HG03025 (cell line): ENCODE measurements around the gene USP9X.
"Not testable (repeated sequence)": the region's sequence is repeated elsewhere in the genome, so short reads cannot be mapped to it uniquely, and the experiment has no call there.

Experiments
- ATAC-seq: cut with Tn5 transposase; IDR thresholded peaks from one replicate; pipeline ENCODE4 v1.9.1; 2021; ENCODE audit warnings: mild to moderate bottlenecking, moderate library complexity; ENCODE audit not compliant: unreplicated experiment, low FRiP score

Gene USP9X

DNA sequence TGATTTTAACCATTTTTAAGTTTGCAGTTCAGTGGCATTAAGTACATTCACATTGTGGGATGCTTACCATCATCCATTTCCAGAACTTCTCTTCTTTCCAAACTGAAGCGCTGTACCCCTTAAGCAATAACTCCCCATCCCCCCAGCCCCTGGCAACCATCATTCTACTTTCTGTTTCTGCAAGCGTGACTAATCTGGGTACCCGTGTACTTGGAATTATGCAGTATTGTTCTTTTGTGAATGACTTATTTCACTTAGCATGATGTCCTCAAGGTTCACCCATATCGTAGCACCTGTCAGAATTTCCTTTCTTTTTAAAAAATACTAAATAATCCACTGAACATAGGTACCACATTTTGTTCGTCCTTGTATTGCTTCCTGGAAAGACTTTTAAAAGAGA, 32.9 kb downstream of the USP9X start:
- ATAC-seq, result no peak

DNA sequence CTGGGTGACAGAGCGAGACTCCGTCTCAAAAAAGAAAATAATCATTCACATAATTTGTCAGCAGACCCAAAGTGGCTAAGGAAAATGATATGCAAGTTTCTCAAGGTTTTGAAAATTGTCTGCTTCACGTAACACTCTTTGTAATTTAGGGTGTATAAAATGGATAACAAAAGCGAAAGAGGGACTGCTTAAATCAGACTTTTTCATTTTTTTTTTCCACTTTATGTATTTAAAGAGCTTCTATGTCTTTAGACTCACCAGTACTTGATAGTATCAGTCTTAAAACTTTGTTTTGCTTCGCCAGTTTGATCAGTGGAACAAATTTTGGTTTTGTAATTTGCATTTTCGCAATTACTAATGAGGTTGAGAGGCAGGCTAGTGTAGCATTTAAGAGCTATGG, 34.6 kb downstream of the USP9X start:
- no peak for ATAC-seq

DNA sequence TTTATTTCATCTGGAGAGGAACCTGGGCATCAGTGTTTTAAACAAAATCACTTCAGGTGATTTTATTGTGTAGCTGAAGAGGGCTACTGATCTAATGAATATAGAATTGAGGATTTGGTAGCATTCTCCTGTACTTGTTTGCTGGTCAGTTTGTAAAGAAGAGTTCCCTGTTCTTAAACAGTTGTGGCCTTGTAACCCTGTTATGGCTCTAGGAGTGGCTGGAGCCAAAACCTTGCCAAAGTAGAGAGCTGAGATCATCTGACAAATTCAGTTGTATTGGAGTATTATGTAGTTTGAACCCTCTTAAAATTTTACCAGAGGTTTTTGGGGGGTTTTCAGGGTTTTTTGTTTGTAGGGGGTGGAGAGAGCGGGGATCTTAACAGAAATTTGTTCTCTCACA, 36.5 kb downstream of the USP9X start:
- ATAC-seq, result no peak

DNA sequence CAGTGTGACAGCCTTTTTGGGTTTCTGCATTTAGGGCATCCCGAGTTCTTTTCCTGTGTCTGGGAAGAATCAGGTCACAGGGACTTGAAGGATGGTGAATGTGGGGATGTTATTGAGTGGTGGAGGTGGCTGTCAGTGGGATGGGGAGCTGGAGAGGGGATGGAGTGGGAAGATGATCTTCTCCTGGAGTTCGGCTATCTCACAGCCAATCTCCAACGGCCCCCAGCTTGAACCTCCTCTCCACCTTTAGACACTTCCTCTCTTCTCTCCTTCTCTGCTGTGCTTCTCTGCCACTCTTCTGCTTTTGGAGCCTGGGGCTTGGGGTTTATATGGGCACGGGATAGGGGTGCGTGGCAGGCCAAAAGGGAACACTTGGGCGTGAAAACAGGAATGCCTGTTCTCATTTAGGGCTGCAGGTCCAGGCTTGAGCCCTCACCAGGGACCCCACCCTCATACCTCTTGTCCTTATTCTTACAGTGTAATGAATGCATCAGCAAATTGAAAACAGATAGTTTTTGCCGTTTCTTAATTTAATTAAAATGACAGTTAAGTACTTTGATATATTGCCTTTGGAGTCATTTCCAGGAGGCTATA, 37.5 kb downstream of the USP9X start:
- ATAC-seq, result no peak

DNA sequence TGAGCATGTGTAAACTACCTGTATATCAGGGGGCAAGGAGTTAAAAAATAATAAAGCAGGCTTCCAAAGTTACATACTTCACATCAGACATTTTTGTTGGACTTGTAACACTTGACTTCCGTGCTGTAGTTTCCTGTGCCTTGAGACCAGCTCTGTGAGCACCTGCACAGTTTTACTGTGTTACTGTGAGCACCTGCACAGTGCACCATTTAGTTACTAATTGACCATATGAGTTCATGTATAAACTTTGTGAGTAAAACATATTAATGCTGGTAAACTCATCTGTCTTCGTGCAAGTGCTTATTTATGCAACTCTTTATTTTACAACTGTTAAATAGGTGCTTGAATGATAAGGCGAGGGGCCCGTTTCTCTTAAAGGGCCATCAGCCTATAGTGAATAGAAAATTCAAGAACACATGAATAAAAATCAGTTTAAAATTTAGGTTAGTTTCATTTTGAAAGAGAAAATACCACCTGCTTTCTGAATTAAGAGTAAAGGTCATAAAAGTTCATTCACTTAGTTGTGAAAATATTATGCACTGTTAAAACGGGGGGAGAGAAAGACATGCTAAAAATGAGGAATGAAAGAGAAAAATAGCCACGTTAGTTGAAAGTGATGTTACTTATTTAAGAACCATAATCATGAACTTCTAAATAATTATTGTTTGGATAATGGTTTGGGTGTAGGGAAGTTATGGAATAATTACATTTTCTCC, 42.4 kb downstream of the USP9X start:
- ATAC-seq, result no peak

DNA sequence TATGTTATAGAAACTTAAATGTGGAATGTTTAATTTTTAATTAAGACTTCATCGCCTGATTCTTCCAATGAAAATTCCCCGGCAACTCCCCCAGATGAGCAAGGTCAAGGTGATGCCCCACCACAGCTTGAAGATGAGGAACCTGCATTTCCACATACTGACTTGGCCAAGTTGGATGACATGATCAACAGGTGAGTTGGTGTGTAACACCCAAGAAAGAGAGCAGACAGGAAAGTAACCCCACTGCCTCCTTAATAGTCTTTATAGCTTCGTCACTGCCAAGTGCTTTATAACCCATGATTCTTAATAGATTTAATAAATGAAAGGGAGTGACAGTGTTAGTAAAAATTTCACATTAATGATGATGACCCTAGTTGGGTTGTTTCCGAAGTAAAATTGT, 43.7 kb downstream of the USP9X start:
- ATAC-seq, result no peak

DNA sequence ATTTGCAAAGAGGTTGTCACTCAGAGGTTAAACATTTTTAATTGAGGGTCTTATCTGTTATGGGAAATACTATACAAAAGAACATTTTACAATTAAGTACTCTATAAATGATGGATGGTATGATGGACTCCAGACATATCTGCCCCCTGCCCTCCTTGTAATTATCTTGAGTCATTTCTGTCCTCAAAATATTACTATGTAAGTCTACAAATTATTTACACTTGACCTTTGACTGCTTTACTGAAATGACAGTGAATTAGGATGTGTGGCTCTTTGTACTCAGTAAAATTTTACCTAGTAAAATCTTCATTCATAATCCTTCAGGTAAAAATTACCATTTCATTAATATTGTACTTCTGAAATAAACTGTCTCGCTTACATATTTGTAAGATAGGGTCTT, 46.5 kb downstream of the USP9X start:
- no peak for ATAC-seq

DNA sequence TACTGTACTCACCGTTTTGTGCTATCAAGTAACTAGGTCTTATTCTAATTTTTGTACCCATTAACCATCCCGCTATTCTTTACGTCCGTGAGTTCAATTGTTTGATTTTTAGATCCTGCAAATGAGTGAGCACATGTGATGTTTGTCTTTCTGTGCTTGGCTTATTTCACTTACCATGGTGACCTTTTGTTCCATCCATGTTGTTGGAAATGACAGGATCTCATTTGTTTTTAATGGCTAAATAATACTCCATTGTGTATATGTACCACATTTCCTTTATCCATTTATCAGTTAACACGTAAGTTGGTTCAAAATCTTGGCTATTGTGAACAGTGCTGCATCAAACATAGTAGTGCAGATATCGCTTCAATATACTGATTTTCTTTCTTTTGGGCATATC, 48.3 kb downstream of the USP9X start:
- ATAC-seq, result no peak

DNA sequence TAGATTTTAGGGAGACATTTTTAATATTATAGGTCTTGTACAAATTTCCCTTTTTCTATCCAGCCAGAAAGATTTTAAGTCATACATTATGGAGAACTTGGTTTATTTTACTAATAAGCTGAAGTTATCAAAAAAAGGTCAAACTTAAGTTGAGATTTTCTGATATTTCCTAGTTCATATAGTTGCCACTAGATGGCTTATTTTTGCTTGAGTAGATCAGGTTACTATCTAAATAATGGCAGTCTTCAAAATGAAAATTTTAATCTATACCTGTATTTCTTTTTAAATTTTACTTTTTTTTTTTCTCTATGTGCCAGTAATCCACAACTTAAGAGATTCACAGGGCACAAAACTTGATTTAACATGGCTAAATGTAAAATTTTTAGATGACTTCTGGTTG, 52.3 kb downstream of the USP9X start:
- ATAC-seq, result no peak

DNA sequence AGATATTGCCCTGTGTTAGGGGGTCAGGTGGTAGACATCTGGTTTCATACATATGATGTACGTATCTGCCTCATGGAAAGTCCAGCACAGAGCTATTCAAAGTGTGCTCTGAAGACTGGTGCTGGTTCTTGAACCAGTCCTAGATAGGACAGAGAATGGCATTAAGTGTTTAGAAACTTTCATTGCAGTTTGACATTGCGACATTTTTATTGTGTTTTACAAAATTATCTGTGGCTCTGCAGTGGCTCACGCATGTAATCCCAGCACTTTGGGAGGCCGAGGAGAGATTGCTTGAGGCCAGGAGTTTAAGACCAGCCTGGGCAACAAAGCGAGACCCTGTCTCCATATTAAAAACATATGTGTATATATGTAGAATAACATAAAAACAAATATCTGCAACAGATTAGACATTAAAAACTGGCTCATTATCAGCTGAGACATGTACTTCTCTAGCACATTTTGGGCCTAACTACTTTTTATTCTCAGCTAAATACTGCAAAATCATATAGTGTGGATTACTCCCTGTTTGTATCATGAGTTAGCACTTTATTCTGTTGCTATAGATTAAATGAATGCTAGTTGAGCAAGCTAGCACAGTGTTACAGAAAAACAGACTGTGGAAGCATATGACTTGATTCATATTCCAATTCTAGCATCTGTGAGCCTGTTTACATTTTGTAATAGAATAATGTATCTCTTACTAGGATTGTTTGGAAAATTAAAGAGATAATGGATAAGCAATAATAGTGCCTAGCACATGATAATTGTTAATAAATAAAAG, 57.1 kb downstream of the USP9X start:
- no peak for ATAC-seq

DNA sequence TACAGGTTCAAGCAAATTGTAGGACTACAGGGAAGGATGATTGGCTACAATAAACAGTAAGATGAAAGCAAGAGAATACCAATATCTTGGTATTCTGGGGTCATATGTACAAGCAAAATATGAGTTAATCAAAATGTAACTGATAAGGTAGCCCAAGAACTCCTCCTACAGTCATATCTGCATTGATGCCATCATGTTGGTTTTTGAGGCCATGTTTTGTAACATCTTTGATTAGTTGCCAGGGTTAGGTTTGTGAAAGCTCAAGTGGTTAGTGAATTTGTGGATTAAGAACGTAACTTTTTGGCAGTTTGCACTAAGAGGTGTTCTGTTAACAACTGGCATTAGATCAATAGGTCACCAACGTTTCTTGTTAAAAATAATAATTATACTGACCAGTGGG, 59.6 kb downstream of the USP9X start:
- no peak for ATAC-seq

DNA sequence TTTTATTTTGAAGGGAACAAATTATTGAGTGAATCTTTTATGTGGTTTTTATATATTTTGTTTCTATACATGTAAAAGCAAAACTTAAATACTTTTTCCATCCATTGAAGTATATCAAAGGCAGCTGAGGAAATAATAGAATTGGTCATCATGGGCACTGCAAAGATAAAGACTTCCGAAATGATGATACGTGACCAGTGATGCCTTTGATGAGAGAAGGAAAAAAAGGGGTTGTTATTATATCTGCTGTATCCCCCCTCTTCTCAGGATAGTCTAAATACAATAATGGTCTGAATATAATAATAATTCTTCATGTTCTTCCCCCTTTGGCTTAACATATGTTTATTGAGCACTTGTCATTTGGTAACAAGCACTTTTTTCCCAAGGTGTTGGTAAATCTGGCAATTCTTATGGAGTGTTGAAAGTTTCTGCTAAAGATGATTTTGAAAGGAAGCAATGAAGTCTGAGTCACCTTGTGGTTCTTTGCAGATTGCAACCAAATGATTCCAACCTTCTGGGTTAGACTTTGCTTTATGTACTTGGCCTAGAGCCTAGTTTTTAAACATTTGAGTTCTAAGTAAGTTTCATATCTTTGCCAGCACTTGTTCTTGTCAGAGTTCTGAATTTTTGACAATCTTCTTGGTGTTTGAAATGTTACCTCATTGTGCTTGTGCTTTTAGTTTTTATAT, 60.8 kb downstream of the USP9X start:
- no peak for ATAC-seq

DNA sequence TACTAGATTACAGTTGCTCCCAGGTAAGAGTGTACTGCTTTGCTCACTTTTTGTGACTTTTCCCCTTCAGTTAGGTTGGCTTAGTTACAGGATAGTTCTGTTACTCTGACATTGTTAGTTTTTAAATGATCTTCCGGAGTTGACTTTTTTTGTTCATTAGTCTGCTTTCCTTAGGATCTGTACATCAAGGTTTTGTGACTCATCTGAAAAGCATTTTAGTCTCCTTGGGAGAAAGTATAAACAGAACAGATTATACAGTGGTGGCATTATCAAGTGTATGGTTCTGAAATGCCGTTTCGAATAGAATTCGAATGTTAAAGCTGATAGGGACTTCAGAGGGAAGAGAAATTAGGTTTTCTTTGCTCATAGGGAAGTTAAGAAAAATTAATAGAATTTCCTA, 63.3 kb downstream of the USP9X start:
- ATAC-seq, result no peak

DNA sequence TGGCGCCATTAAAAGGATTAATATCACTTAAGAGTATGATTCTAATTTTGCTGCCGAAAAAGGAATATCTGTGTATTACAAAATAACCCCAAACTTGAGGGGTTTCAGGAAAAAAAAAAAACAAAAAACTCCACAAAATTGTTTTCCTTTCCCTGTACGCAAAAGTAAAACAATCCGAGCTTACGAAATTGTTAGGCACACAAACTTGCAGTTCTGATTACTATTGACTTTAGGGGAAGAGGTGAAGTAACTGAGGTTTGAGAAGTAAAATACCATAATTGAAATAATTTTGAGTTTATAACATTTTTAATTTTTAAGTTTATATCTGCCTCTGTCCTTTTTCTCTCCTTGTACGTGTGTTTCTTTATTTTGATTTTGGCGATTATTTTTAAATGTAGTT, 64.8 kb downstream of the USP9X start:
- no peak for ATAC-seq

DNA sequence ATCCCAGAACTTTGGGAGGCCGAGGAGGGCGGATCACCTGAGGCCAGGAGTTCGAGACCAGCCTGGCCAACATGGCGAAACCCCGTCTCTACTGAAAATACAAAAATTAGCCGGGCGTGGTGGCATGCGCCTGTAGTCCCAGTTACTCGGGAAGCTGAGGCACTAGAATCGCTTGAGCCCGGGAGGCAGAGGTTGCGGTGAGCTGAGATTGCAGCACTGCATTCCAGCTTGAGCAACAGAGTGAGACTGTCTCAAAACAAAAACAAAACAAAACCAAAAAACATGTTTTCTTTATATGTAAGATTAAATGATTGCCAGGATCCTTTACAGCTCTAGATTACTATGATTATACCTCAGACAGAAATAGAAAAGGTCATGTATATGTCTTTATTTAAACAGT, 66.5 kb downstream of the USP9X start:
- not testable (repeated sequence) for ATAC-seq

DNA sequence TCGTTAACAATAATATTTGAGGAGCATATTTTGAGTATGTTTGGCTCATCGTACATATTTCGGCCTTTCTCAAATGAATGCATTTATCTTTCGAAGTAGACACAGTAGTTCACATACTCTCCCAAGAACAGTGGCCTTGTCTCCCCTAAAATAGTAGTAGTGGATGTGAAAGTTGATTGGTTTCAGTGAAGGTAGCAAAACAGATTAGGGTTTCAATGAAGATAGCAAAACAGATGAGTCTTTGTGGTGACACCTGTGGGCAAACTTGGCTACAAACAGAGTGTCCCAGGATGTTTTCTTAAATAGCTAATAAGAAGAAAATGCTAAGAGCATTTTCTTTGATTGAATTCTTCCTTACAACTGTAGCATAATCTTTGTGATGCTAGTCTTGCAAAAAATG, 67.0 kb downstream of the USP9X start:
- ATAC-seq, result no peak

DNA sequence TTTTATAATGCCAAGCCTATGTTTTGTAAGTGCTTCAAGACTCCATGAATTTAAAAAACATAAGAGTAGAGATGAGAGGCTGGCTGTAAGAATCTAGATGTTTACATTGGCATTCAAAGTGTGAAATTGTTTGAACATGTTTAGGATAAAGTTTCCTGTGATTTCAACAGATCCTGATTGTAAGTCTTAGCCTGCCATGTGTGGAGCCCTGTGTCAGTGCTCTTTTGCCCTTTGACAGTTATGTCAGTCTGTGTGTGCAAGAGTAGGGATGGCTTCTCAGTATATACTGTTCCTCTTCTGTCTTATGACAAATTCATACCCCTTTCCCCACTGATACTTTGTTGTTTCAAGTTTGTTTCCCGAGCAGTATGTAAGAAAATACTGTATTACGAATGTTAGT, 68.2 kb downstream of the USP9X start:
- ATAC-seq, result no peak

DNA sequence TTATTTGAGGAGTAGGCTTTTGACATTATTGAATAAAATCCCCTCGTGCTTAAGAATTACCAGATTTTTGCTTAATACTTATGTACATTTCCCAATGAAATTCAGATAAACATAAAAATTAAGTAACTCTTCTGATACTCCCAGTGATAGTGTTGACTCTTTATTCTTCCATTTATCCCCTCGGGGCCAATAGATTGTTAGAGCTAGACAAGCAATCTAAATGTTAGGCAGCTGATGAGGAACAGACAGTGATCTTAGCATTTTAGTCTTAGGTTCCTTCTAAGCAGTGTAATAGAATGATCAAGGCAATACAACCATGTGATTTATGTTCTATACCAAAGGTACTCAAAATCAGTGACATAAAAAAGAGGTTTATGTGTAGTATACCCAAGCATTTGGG, 68.7 kb downstream of the USP9X start:
- no peak for ATAC-seq

DNA sequence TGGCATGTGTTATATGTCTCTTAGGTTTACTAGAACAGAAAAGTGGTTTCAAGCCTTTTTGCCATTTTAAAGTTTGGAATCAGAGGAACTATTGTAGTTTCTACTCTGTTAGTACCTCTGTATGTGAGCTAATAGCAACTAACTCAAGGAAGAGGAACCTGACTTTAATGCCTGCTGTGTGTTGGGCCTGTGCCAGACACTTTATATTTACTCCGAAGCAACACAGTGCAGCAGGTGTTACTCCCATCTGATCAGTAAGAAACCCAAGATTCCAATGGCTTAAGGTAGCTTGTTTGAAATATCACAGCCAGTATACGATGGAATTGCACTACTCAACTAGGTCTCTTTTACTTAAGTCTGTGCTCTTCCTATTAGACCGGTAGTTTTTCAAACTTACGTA, 79.2 kb downstream of the USP9X start:
- no peak for ATAC-seq

DNA sequence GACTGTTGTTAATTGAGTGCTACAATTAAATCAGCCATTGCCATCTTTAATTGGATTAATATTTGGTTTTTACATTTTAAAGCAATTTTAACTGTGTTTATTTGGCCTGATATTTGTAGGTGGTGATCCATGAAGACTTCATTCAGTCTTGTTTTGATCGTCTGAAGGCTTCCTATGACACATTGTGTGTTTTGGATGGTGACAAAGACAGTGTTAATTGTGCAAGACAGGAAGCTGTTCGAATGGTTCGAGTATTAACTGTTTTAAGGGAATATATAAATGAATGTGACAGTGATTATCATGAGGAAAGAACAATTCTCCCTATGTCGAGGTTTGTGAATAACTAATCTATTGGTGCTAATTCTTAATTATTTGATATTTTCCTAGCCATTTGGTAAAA, 82.6 kb downstream of the USP9X start:
- ATAC-seq, result no peak

DNA sequence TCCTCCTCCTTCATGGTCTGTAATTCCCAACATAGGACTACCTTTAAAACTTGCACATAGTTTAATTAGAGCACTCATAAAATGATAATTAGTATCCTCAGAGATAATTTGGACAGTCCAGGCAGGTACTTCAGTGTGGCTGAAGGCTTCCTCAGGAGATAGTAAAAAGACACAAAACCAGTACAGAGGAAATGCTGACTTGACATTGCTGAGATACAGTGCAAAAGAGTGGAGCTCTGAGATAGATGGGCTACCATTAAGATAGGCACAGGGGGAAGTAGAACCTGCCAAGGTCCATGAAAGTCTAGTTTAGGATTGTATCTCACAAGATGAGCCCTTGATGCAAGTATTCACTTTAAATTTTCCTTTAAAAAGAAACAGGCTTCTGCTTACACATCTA, 91.0 kb downstream of the USP9X start:
- ATAC-seq, result no peak
